GM23338 (cell line): ENCODE measurements around the gene OLFML3. TPM values are rescaled to one million over a fixed set of nuclear protein-coding genes. Genes with fewer than 3 reads are reported as not detected.

Experiments
- ATAC-seq: fragments of 200-7000 bp; cut with Tn5 transposase; 3 replicates; pipeline ENCODE4 v1.9.1; 2020
- DNase-seq: peaks from one replicate; pipeline ENCODE4 v3.0.0-alpha.2; 2015; ENCODE audit warnings: low spot score
- H2AFZ ChIP-seq: fragments of 200-600 bp; sonication (generic); 2 replicates; pipeline ENCODE4 v1.8.0; 2016; ENCODE audit warnings: antibody characterized with exemption, mild to moderate bottlenecking, moderate library complexity
- H3F3A ChIP-seq: fragments of 200-600 bp; sonication (generic); replicated peaks from 2 replicates; pipeline ENCODE4 v1.8.0; 2017; ENCODE audit warnings: antibody characterized with exemption, mixed run types, low read depth
- H3K27ac ChIP-seq: fragments of 200-600 bp; sonication (generic); 2 replicates; pipeline ENCODE4 v1.6.1; 2016; ENCODE audit warnings: low read depth
- H3K27me3 ChIP-seq: fragments of 200-600 bp; sonication (generic); 2 replicates; pipeline ENCODE4 v1.8.0; 2016; ENCODE audit warnings: mild to moderate bottlenecking, mixed run types, moderate library complexity; ENCODE audit not compliant: insufficient read depth
- H3K36me3 ChIP-seq: fragments of 200-600 bp; sonication (generic); 2 replicates; pipeline ENCODE4 v1.8.0; 2016; ENCODE audit warnings: mild to moderate bottlenecking; ENCODE audit not compliant: insufficient read depth
- H3K4me1 ChIP-seq: fragments of 200-600 bp; sonication (generic); 2 replicates; pipeline ENCODE4 v1.8.0; 2016; ENCODE audit warnings: mild to moderate bottlenecking, moderate library complexity; ENCODE audit not compliant: insufficient read depth
- H3K4me2 ChIP-seq: fragments of 200-600 bp; sonication (generic); 2 replicates; pipeline ENCODE4 v1.7.1; 2017; ENCODE audit warnings: mixed run types
- H3K4me3 ChIP-seq: fragments of 200-600 bp; sonication (generic); 2 replicates; pipeline ENCODE4 v1.6.1; 2016; ENCODE audit warnings: mixed run types
- H3K79me2 ChIP-seq: fragments of 200-600 bp; sonication (generic); replicated peaks from 2 replicates; pipeline ENCODE4 v1.8.0; 2017; ENCODE audit warnings: mild to moderate bottlenecking; ENCODE audit not compliant: insufficient read depth
- H3K9me2 ChIP-seq: fragments of 200-600 bp; sonication (generic); 2 replicates; pipeline ENCODE4 v1.8.0; 2017; ENCODE audit not compliant: insufficient read depth
- H4K20me1 ChIP-seq: fragments of 200-600 bp; sonication (generic); replicated peaks from 2 replicates; pipeline ENCODE4 v1.8.0; 2017; ENCODE audit warnings: mild to moderate bottlenecking; ENCODE audit not compliant: insufficient read depth
- H3K27ac Mint-ChIP-seq: 2 replicates; pipeline ENCODE4 v1.8.0; 2020; ENCODE audit warnings: inconsistent platforms, mild to moderate bottlenecking, moderate library complexity, mixed read lengths
- H3K27me3 Mint-ChIP-seq: 3 replicates; pipeline ENCODE4 v1.8.0; 2022; ENCODE audit warnings: low read depth, mild to moderate bottlenecking, moderate library complexity, mixed read lengths, inconsistent platforms; ENCODE audit not compliant: insufficient read depth, poor library complexity
- H3K36me3 Mint-ChIP-seq: 3 replicates; pipeline ENCODE4 v1.8.0; 2021; ENCODE audit warnings: low read depth, mild to moderate bottlenecking, inconsistent platforms, moderate library complexity, mixed read lengths
- H3K4me1 Mint-ChIP-seq: 3 replicates; pipeline ENCODE4 v1.8.0; 2020; ENCODE audit warnings: mild to moderate bottlenecking, inconsistent platforms, mixed read lengths
- H3K4me3 Mint-ChIP-seq: 3 replicates; pipeline ENCODE4 v1.8.0; 2021; ENCODE audit warnings: moderate library complexity, mild to moderate bottlenecking, inconsistent platforms, mixed read lengths
- H3K9me3 Mint-ChIP-seq: 3 replicates; pipeline ENCODE4 v1.8.0; 2020; ENCODE audit warnings: moderate library complexity, mild to moderate bottlenecking, inconsistent platforms, mixed read lengths
- CTCF ChIP-seq, 2 experiments: fragments of 200-600 bp in 1 of 2; sonication (generic) in 1 of 2; conservative IDR thresholded peaks; 2 replicates each; pipeline versions ENCODE4 v1.5.1 to v1.6.1; 2016 to 2017; ENCODE audit warnings: antibody characterized with exemption in 2 of 2, low read depth in 2 of 2, mild to moderate bottlenecking in 2 of 2, moderate library complexity in 1 of 2
- ETS1 ChIP-seq: IDR thresholded peaks from 2 replicates; pipeline ENCODE4 v1.6.1; 2016; ENCODE audit warnings: antibody characterized with exemption
- EZH2 ChIP-seq: fragments of 200-600 bp; sonication (generic); IDR thresholded peaks from one replicate; pipeline ENCODE4 v1.8.0; 2017; ENCODE audit warnings: antibody characterized with exemption, mild to moderate bottlenecking, low read depth; ENCODE audit not compliant: unreplicated experiment
- EZH2phosphoT487 ChIP-seq: fragments of 200-600 bp; sonication (generic); IDR thresholded peaks from one replicate; pipeline ENCODE4 v1.8.1; 2018; ENCODE audit warnings: antibody characterized with exemption; ENCODE audit not compliant: unreplicated experiment
- STAT1 ChIP-seq: IDR thresholded peaks from one replicate; pipeline ENCODE4 v1.6.1; 2016; ENCODE audit warnings: antibody characterized with exemption; ENCODE audit not compliant: unreplicated experiment
- ZNF114 ChIP-seq: fragments of 250-450 bp; sonication (Bioruptor Pico); IDR thresholded peaks from 2 replicates; pipeline ENCODE4 v1.5.0; 2020; ENCODE audit warnings: mild to moderate bottlenecking, moderate library complexity
- ZNF462 ChIP-seq: fragments of 250-450 bp; sonication (Bioruptor Pico); IDR thresholded peaks from 2 replicates; pipeline ENCODE4 v1.5.0; 2020; ENCODE audit warnings: mild to moderate bottlenecking, moderate library complexity
- polyA plus RNA-seq: library from polyadenylated mRNA; unstranded; fragments of >200 nt; fragmentation: Nextera tagmentation; extraction: Ambion mirVana; gene quantifications from 2 replicates; pipeline ENCODE4 v1.2.1, GENCODE V29; 2016
- total RNA-seq: library from RNA; depleted of rRNA; stranded (reverse); fragments of >200 nt; shearing (Covaris generic); gene quantifications from 2 replicates; pipeline ENCODE4 v1.2.3, GENCODE V29; 2014

The OLFML3 gene
- total and polyA plus RNA-seq, 2 experiments from 2014 or later, result 42.8 to 69.9 TPM

GRCh38 chr1:113942527-113942926, 36.7 kb upstream of the OLFML3 start:
- Histone ChIP-seq H3K27me3 (no peaks in the 10 kb centered on the region), H3F3A (no peaks in the 10 kb centered on the region), H3K79me2 (peaks cover 67% of the 10 kb centered on the region), H2AFZ (no peak overlapping the region), H3K27ac (no peak overlapping the region), H4K20me1 (peaks cover 16% of the 10 kb centered on the region), H3K4me1 (0 out of 2 replicates have a peak, but pooled peaks cover under 1% of the 10 kb centered on the region), H3K9me2 (no peaks in the 10 kb centered on the region), H3K36me3 (no peaks in the 10 kb centered on the region; the same call in 1 of the 2 replicates), H3K4me3 (no peak overlapping the region), H3K4me2 (no peak overlapping the region)
- DNase-seq (no peak), ATAC-seq (no peak)
- Mint-ChIP-seq H3K4me3 (no peak overlapping the region), H3K4me1 (peaks cover 20% of the 10 kb centered on the region), H3K27me3 (no peaks in the 10 kb centered on the region), H3K9me3 (no peaks in the 10 kb centered on the region), H3K36me3 (peaks cover 23% of the 10 kb centered on the region; the same call in 2 of the 3 replicates), H3K27ac (no peak overlapping the region)
- no peak for TF ChIP-seq ZNF114 (CRISPR knock-in tag)
- TF ChIP-seq EZH2phosphoT487, result no peak
- no peak for TF ChIP-seq CTCF (conservative IDR thresholded peaks at IDR 0.05; ENCODE audit: low read depth in 2 of 2)
- no peak for TF ChIP-seq STAT1

- Mint-ChIP-seq H3K27ac (no peak overlapping the region), H3K9me3 (no peaks in the 10 kb centered on the region), H3K4me3 (no peak overlapping the region), H3K36me3 (peaks cover 23% of the 10 kb centered on the region; the same call in 2 of the 3 replicates), H3K27me3 (no peaks in the 10 kb centered on the region), H3K4me1 (peaks cover 19% of the 10 kb centered on the region)
- H3K79me2 ChIP-seq, result peaks cover 67% of the 10 kb centered on the region
- no peak overlapping the region for H3K4me2 ChIP-seq
- H4K20me1 ChIP-seq, result peaks cover 9% of the 10 kb centered on the region
- no peak overlapping the region for H3K4me3 ChIP-seq
- no peak overlapping the region for H3K27ac ChIP-seq
- no peaks in the 10 kb centered on the region for H3K9me2 ChIP-seq
- no peak for DNase-seq
- no peaks in the 10 kb centered on the region for H3F3A ChIP-seq
- no peaks in the 10 kb centered on the region; the same call in 1 of the 2 replicates for H3K36me3 ChIP-seq
- ATAC-seq, result no peak
- H3K4me1 ChIP-seq, result no peaks in the 10 kb centered on the region
- no peak overlapping the region for H2AFZ ChIP-seq
- H3K27me3 ChIP-seq, result no peaks in the 10 kb centered on the region
- TF ChIP-seq EZH2phosphoT487, result no peak
- TF ChIP-seq ETS1, result no peak
- no peak for TF ChIP-seq ZNF114 (CRISPR knock-in tag)
- no peak for TF ChIP-seq ZNF462 (CRISPR knock-in tag)
- no peak for TF ChIP-seq EZH2
These were observed 36.1 kb upstream of the OLFML3 start for GRCh38 chr1:113943028-113943811.
